ENCODE data around the gene GABRG3.

DNA sequence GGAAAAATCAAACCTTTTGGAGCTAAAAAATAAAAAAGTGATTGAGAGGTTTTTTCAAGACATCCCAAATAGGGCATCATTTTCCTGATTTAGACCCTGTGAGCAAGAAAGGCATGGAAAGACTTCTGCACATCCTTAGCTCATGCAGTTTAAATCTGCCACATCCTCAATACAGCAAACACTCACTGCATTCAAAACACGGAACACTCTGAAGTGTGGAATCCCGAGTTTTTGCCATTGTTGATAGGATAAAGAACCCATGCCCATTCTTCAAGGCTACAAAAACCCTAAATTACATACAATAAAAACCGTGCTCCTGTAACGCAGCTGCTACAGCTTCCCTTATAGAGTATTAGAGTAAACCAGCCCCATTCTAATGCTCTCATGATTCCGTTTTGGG lies 346.8 kb downstream of the GABRG3 start:
- TF ChIP-seq, protein P1, sequence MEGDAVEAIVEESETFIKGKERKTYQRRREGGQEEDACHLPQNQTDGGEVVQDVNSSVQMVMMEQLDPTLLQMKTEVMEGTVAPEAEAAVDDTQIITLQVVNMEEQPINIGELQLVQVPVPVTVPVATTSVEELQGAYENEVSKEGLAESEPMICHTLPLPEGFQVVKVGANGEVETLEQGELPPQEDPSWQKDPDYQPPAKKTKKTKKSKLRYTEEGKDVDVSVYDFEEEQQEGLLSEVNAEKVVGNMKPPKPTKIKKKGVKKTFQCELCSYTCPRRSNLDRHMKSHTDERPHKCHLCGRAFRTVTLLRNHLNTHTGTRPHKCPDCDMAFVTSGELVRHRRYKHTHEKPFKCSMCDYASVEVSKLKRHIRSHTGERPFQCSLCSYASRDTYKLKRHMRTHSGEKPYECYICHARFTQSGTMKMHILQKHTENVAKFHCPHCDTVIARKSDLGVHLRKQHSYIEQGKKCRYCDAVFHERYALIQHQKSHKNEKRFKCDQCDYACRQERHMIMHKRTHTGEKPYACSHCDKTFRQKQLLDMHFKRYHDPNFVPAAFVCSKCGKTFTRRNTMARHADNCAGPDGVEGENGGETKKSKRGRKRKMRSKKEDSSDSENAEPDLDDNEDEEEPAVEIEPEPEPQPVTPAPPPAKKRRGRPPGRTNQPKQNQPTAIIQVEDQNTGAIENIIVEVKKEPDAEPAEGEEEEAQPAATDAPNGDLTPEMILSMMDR (IDR thresholded peaks at IDR 0.05; ENCODE audit: insufficient read depth, low read length), result no peak
- no peak for TF ChIP-seq POLR2AphosphoS5 (IDR thresholded peaks at IDR 0.05; ENCODE audit: low read depth)
- no peak for TF ChIP-seq GABPA (IDR thresholded peaks at IDR 0.05; ENCODE audit: low read depth)
- no peak for TF ChIP-seq REST (IDR thresholded peaks at IDR 0.05; ENCODE audit: insufficient replicate concordance, low read depth)

All from HL-60 (cell line).